NCI-H1105 (cell line): ENCODE measurements around the gene CHST11.

Experiments used
- DNase-seq: peaks from one replicate; lab custom pipeline; 2025; lab: John Stamatoyannopoulos, UW

The CHST11 gene

GRCh38 chr12:104504146-104504545 is 47.4 kb downstream of the CHST11 start:
- no peak for DNase-seq

- peak; percentile 88 for DNase-seq
These were observed 48.5 kb downstream of the CHST11 start for GRCh38 chr12:104505095-104505818.

GRCh38 chr12:104506676-104507401 is 50.1 kb downstream of the CHST11 start:
- DNase-seq, result peak; percentile 97

- peak; percentile 91 for DNase-seq
These were observed 50.9 kb downstream of the CHST11 start for GRCh38 chr12:104507672-104508071.

- DNase-seq, result no peak
These were observed 52.2 kb downstream of the CHST11 start for GRCh38 chr12:104508752-104509446.

GRCh38 chr12:104510145-104510872 is 53.6 kb downstream of the CHST11 start:
- DNase-seq, result no peak

GRCh38 chr12:104510873-104511440 is 54.2 kb downstream of the CHST11 start:
- no peak for DNase-seq

- no peak for DNase-seq
These were observed 56.9 kb downstream of the CHST11 start for GRCh38 chr12:104513681-104514080.

GRCh38 chr12:104514092-104514810 is 57.5 kb downstream of the CHST11 start:
- DNase-seq, result no peak

- DNase-seq, result no peak
These were observed 59.2 kb downstream of the CHST11 start for GRCh38 chr12:104515899-104516298.

GRCh38 chr12:104516821-104517220 is 60.1 kb downstream of the CHST11 start:
- no peak for DNase-seq

- no peak for DNase-seq
These were observed 61.1 kb downstream of the CHST11 start for GRCh38 chr12:104517880-104518279.

GRCh38 chr12:104519190-104520019 is 62.7 kb downstream of the CHST11 start:
- DNase-seq, result no peak

GRCh38 chr12:104520242-104520900 is 63.6 kb downstream of the CHST11 start:
- peak; percentile 13 for DNase-seq

GRCh38 chr12:104521731-104522130 is 65.0 kb downstream of the CHST11 start:
- no peak for DNase-seq

GRCh38 chr12:104522985-104523722 is 66.4 kb downstream of the CHST11 start:
- no peak for DNase-seq

GRCh38 chr12:104524034-104524832 is 67.5 kb downstream of the CHST11 start:
- peak; percentile 80 for DNase-seq

GRCh38 chr12:104526320-104526719 is 69.6 kb downstream of the CHST11 start:
- no peak for DNase-seq
